SU-DHL-6 (cell line): ENCODE measurements around the gene THSD4.

Source experiments
- H2AFZ ChIP-seq: fragments of 200-600 bp; sonication (generic); 2 replicates; pipeline ENCODE4 v1.6.1; 2014; ENCODE audit warnings: low read depth, mild to moderate bottlenecking, moderate library complexity, mixed read lengths, antibody characterized with exemption, low read length; ENCODE audit not compliant: severe bottlenecking
- H3F3A ChIP-seq: fragments of 200-600 bp; shearing (Covaris generic); 2 replicates; pipeline ENCODE4 v1.6.0; 2016; ENCODE audit warnings: antibody characterized with exemption, mild to moderate bottlenecking; ENCODE audit not compliant: insufficient read depth
- H3K27ac ChIP-seq: fragments of 200-600 bp; sonication (generic); 2 replicates; pipeline ENCODE4 v1.5.1; 2016; ENCODE audit warnings: low read depth, mild to moderate bottlenecking, low read length, moderate library complexity, mixed read lengths
- H3K27me3 ChIP-seq: fragments of 200-600 bp; sonication (generic), shearing (Covaris generic); 2 replicates; pipeline ENCODE4 v1.6.0; 2014; ENCODE audit warnings: mild to moderate bottlenecking, low read length
- H3K36me3 ChIP-seq: fragments of 200-600 bp; sonication (generic); 2 replicates; pipeline ENCODE4 v1.6.1; 2014; ENCODE audit warnings: mild to moderate bottlenecking, low read length, mixed read lengths
- H3K4me2 ChIP-seq: fragments of 300-600, 200-600 bp; shearing (Covaris generic), sonication (generic); 2 replicates; pipeline ENCODE4 v1.6.0; 2014; ENCODE audit warnings: low read length, low read depth, mild to moderate bottlenecking; ENCODE audit not compliant: poor library complexity, severe bottlenecking
- H3K4me3 ChIP-seq: fragments of 200-600 bp; sonication (generic); 2 replicates; pipeline ENCODE4 v1.5.1; 2014; ENCODE audit warnings: antibody characterized with exemption, low read length, mild to moderate bottlenecking, mixed read lengths; ENCODE audit not compliant: insufficient read depth, poor library complexity, severe bottlenecking
- H3K79me2 ChIP-seq: fragments of 200-600 bp; sonication (generic); 2 replicates; pipeline ENCODE4 v1.6.1; 2014; ENCODE audit warnings: mild to moderate bottlenecking, low read length, moderate library complexity; ENCODE audit not compliant: insufficient read depth
- H3K9ac ChIP-seq: fragments of 200-600 bp; sonication (generic); 2 replicates; pipeline ENCODE4 v1.7.0; 2014; ENCODE audit warnings: mild to moderate bottlenecking, low read length
- H3K9me2 ChIP-seq: fragments of 200-600 bp; sonication (generic); replicated peaks from 2 replicates; pipeline ENCODE4 v1.6.1; 2014; ENCODE audit warnings: low read length; ENCODE audit not compliant: insufficient read depth
- H3K9me3 ChIP-seq: fragments of 200-600 bp; sonication (generic); 2 replicates; pipeline ENCODE4 v1.6.1; 2014; ENCODE audit warnings: low read length, mixed read lengths; ENCODE audit not compliant: insufficient read depth
- H4K20me1 ChIP-seq: fragments of 200-600 bp; sonication (generic); 2 replicates; pipeline ENCODE4 v1.6.1; 2014; ENCODE audit warnings: low read depth, mild to moderate bottlenecking, antibody characterized with exemption, low read length, moderate library complexity, mixed read lengths
- EZH2phosphoT487 ChIP-seq: fragments of 200-600 bp; sonication (generic), shearing (Covaris generic); conservative IDR thresholded peaks from 2 replicates; pipeline ENCODE4 v1.6.1; 2018; ENCODE audit warnings: mild to moderate bottlenecking, antibody characterized with exemption, low read length, moderate library complexity, mixed read lengths
- TF ChIP-seq, protein P1 (sequence below): fragments of 200-600 bp; sonication (generic); IDR thresholded peaks from one replicate; pipeline ENCODE4 v1.5.1; 2017; ENCODE audit warnings: antibody characterized with exemption, mild to moderate bottlenecking, low read length, moderate library complexity; ENCODE audit not compliant: insufficient read depth, poor library complexity, severe bottlenecking

THSD4 gene

DNA sequence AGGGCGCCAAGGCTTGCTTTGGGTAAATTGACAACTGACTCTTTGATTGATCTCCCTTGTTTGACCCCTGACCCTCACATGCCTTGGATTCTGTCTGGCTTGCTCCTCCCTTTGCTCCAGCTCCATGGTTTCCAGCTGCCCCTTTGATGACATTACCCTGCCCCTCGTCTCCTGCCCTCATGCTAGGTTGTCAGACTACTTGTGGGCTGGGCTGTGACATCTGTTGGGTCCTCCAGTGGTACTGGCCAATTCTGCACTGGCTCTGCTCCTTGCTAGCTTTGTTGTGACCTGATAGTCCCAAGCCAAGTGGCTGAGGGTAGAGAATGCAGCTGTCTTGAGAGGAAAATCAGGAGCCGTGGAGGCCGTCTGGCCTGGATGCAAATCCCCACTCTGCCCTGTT lies 6.2 kb downstream of the THSD4 start:
- Histone ChIP-seq H3K27me3 (no peaks in the 10 kb centered on the region), H2AFZ (no peak overlapping the region), H4K20me1 (no peaks in the 10 kb centered on the region), H3F3A (no peaks in the 10 kb centered on the region), H3K36me3 (no peaks in the 10 kb centered on the region), H3K79me2 (no peaks in the 10 kb centered on the region), H3K9me3 (no peaks in the 10 kb centered on the region), H3K9ac (no peak overlapping the region), H3K9me2 (no peaks in the 10 kb centered on the region), H3K27ac (no peak overlapping the region), H3K4me2 (no peak overlapping the region), H3K4me3 (no peak overlapping the region)
- TF ChIP-seq EZH2phosphoT487 = no peak
- TF ChIP-seq, protein P1, sequence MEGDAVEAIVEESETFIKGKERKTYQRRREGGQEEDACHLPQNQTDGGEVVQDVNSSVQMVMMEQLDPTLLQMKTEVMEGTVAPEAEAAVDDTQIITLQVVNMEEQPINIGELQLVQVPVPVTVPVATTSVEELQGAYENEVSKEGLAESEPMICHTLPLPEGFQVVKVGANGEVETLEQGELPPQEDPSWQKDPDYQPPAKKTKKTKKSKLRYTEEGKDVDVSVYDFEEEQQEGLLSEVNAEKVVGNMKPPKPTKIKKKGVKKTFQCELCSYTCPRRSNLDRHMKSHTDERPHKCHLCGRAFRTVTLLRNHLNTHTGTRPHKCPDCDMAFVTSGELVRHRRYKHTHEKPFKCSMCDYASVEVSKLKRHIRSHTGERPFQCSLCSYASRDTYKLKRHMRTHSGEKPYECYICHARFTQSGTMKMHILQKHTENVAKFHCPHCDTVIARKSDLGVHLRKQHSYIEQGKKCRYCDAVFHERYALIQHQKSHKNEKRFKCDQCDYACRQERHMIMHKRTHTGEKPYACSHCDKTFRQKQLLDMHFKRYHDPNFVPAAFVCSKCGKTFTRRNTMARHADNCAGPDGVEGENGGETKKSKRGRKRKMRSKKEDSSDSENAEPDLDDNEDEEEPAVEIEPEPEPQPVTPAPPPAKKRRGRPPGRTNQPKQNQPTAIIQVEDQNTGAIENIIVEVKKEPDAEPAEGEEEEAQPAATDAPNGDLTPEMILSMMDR = no peak

GRCh38 chr15:71124937-71125790 lies 9.9 kb downstream of the THSD4 start:
- Histone ChIP-seq H3K27me3 (no peaks in the 10 kb centered on the region), H4K20me1 (no peaks in the 10 kb centered on the region), H3K9me3 (no peaks in the 10 kb centered on the region), H3K9ac (no peak overlapping the region), H3K4me3 (no peak overlapping the region), H3F3A (no peaks in the 10 kb centered on the region), H3K79me2 (no peaks in the 10 kb centered on the region), H3K9me2 (no peaks in the 10 kb centered on the region), H3K4me2 (no peak overlapping the region), H2AFZ (no peak overlapping the region), H3K36me3 (no peaks in the 10 kb centered on the region), H3K27ac (no peak overlapping the region)
- no peak for TF ChIP-seq EZH2phosphoT487
- TF ChIP-seq, protein P1 = no peak

GRCh38 chr15:71125831-71126450 lies 10.7 kb downstream of the THSD4 start:
- Histone ChIP-seq H3K4me3 (no peak overlapping the region), H3K79me2 (no peaks in the 10 kb centered on the region), H3K27ac (no peak overlapping the region), H3F3A (no peaks in the 10 kb centered on the region), H3K9me3 (no peaks in the 10 kb centered on the region), H3K9me2 (no peaks in the 10 kb centered on the region), H3K9ac (no peak overlapping the region), H3K27me3 (no peaks in the 10 kb centered on the region), H2AFZ (no peak overlapping the region), H4K20me1 (no peaks in the 10 kb centered on the region), H3K36me3 (no peaks in the 10 kb centered on the region), H3K4me2 (no peak overlapping the region)
- TF ChIP-seq, protein P1 = no peak
- no peak for TF ChIP-seq EZH2phosphoT487
